Esophagus muscularis mucosa (tissue), 4 donors: ENCODE data around the gene EFCC1. TPM values are rescaled to one million over a fixed set of nuclear protein-coding genes. Genes with fewer than 3 reads are reported as not detected.

ENCODE experiments used
- DNase-seq: peaks from one replicate; pipeline ENCODE4 v3.0.0-alpha.2; 2017; ENCODE audit errors: extremely low spot score
- H3K27ac ChIP-seq, 4 donors: fragments of 200-600 bp; sonication (generic); replicated peaks in 1 of 4; 1 replicate in 3 of 4; 2 replicates in 1 of 4; pipeline ENCODE4 v1.5.1; 2016 to 2019; ENCODE audit warnings: mild to moderate bottlenecking in 1 of 4
- H3K27me3 ChIP-seq, 4 donors: fragments of 200-600 bp; sonication (generic); one replicate each; pipeline versions ENCODE4 v1.5.1 to v1.6.0; 2016 to 2019
- H3K36me3 ChIP-seq, 4 donors: fragments of 200-600 bp; sonication (generic); one replicate each; pipeline ENCODE4 v1.5.1; 2016 to 2019
- H3K4me1 ChIP-seq, 4 donors: fragments of 200-600 bp; sonication (generic); one replicate each; pipeline ENCODE4 v1.5.1; 2016 to 2019
- H3K4me3 ChIP-seq, 4 donors: fragments of 200-600 bp; sonication (generic); 1 replicate in 2 of 4; 2 replicates in 2 of 4; pipeline ENCODE4 v1.5.1; 2016 to 2019; ENCODE audit warnings: mild to moderate bottlenecking in 4 of 4, moderate library complexity in 1 of 4
- H3K9me3 ChIP-seq, 4 donors: fragments of 200-600 bp; sonication (generic); 1 replicate in 3 of 4; 2 replicates in 1 of 4; pipeline ENCODE4 v1.5.1; 2016 to 2019
- CTCF ChIP-seq, 3 experiments: fragments of 200-600 bp in 2 of 3; fragments of 450-650 bp in 1 of 3; sonication (generic) in 2 of 3; IDR thresholded peaks; one replicate each; pipeline ENCODE4 v1.5.1; 2017 to 2019; ENCODE audit warnings: antibody characterized with exemption in 3 of 3, mild to moderate bottlenecking in 2 of 3, moderate library complexity in 1 of 3
- EP300 ChIP-seq: sonication (generic); formaldehyde crosslinking; IDR thresholded peaks from one replicate; pipeline ENCODE4 v1.6.1; 2017; ENCODE audit warnings: antibody characterized with exemption
- POLR2A ChIP-seq: fragments of 450-650 bp; IDR thresholded peaks from one replicate; pipeline ENCODE4 v1.6.1; 2017; ENCODE audit warnings: antibody characterized with exemption, moderate library complexity, mild to moderate bottlenecking, low read depth
- POLR2AphosphoS5 ChIP-seq, 2 donors: sonication (generic); formaldehyde crosslinking; IDR thresholded peaks; one replicate each; pipeline ENCODE4 v1.6.1; 2017; ENCODE audit warnings: antibody characterized with exemption in 2 of 2
- WGBS: methylation state at CpG from one replicate; pipeline ENCODE4 v1.1.5; 2018; 5-methylcytosine and 5-hydroxymethylcytosine counted together
- intact Hi-C: fragments of 100-400 bp; cut with DNase I; formaldehyde crosslinking; loops from one replicate; pipeline ENCODE4 v1.15.1; 2023
- total RNA-seq, 4 donors: library from RNA; depleted of rRNA; stranded (reverse); fragments of >200 nt; gene quantifications; one replicate each; pipeline versions ENCODE4 v1.1.0 to v1.2.1, GENCODE V29; 2016

EFCC1 gene
- total RNA-seq, 4 donors from 2014 or later = 5.8 to 15.8 (median 7.9) TPM

GRCh38 chr3:129036222-129037092 is 35.4 kb downstream of the EFCC1 start:
- Histone ChIP-seq H3K4me3 (no peak overlapping the region), H3K27ac (no peak overlapping the region), H3K27me3 (no peaks in the 10 kb centered on the region), H3K9me3 (no peaks in the 10 kb centered on the region), H3K36me3 (peaks cover 0 to 20% (median 2%) of the 10 kb centered on the region in 4 donors), H3K4me1 (peaks cover 3 to 7% (median 6%) of the 10 kb centered on the region in 4 donors)
- WGBS = 88% methylated on average over 7 of the region's 10 CpGs
- TF ChIP-seq CTCF (IDR thresholded peaks at IDR 0.05) (no peak), POLR2AphosphoS5 (IDR thresholded peaks at IDR 0.05) (no peak), POLR2A (no peak), EP300 (no peak)
- intact Hi-C loops = no loop called here
- DNase-seq = no peak

DNA sequence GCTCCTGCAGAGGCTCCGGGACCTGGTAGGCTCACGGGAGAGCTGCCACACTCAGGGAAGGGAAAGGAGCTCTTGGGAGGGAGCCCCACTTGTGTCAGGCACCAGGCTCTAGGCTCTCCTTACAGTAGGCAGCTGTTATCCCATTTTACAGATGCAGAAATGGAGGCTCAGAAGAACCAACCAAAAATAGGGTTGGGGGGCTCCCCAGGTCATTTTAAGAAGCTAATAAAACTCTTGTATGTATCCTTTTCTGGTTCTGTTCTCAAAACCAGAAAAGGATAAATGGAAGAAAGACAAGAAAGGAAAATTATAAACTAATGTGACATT is 36.0 kb downstream of the EFCC1 start:
- TF ChIP-seq CTCF (IDR thresholded peaks at IDR 0.05) = no peak
- TF ChIP-seq POLR2A = no peak
- no peak for TF ChIP-seq EP300
- TF ChIP-seq POLR2AphosphoS5 (IDR thresholded peaks at IDR 0.05) = no peak
- no peak overlapping the region for H3K4me3 ChIP-seq
- intact Hi-C loops = no loop called here

DNA sequence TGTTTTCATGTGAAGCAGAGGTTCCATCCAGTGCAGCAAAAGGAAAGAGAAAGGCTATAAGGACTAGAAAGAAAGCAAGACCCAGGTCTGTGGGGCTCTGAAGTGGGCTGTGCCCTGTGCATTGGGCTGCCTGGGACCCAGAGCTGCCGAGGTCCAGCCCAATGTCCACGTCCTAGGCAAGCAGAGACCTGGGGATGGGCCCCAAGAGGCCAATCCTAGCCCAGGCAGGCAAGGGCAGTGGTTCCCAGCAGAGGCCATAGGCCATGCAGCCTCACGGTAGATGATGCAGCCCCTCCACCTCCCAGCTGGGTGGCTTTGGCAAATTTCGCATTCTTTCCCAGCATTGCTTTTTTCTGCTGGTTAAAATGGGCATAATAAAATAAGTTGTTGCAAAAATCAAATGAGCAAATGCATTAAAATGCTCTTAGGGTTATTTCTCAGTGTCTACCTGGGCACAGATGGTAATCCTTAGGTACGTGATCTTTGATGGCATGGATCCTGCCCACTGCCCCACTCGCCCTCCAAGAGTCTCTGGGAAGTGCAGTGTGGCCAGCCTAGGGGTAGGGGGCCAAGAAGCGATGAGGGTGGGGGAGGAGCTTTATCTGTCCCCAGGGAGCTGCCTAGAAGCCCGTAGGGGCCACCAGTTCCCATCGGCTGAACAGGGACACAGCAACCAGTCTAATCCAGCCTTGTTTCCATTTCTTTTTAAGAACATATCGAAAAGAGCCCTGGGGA is 37.2 kb downstream of the EFCC1 start:
- intact Hi-C loops = no loop called here
- Histone ChIP-seq H3K36me3 (peaks cover 0 to 11% (median 2%) of the 10 kb centered on the region in 4 donors), H3K4me1 (peaks cover 3 to 7% (median 6%) of the 10 kb centered on the region in 4 donors), H3K27me3 (no peaks in the 10 kb centered on the region), H3K27ac (no peak overlapping the region), H3K4me3 (no peak overlapping the region), H3K9me3 (no peaks in the 10 kb centered on the region)
- TF ChIP-seq POLR2A (no peak), POLR2AphosphoS5 (IDR thresholded peaks at IDR 0.05) (no peak), CTCF (IDR thresholded peaks at IDR 0.05) (no peak), EP300 (no peak)
- 82% methylated on average over 10 of the region's 10 CpGs for WGBS
- DNase-seq = no peak

More for the DNA sequence above, 36.0 kb downstream of the EFCC1 start:
- Histone ChIP-seq H3K4me1 (peaks cover 3 to 7% (median 6%) of the 10 kb centered on the region in 4 donors), H3K27me3 (no peaks in the 10 kb centered on the region), H3K9me3 (no peaks in the 10 kb centered on the region), H3K36me3 (peaks cover 0 to 18% (median 2%) of the 10 kb centered on the region in 4 donors), H3K27ac (no peak overlapping the region)
- 92% methylated on average over 2 of the region's 2 CpGs for whole genome bisulfite sequencing
- no peak for DNase-seq

DNA sequence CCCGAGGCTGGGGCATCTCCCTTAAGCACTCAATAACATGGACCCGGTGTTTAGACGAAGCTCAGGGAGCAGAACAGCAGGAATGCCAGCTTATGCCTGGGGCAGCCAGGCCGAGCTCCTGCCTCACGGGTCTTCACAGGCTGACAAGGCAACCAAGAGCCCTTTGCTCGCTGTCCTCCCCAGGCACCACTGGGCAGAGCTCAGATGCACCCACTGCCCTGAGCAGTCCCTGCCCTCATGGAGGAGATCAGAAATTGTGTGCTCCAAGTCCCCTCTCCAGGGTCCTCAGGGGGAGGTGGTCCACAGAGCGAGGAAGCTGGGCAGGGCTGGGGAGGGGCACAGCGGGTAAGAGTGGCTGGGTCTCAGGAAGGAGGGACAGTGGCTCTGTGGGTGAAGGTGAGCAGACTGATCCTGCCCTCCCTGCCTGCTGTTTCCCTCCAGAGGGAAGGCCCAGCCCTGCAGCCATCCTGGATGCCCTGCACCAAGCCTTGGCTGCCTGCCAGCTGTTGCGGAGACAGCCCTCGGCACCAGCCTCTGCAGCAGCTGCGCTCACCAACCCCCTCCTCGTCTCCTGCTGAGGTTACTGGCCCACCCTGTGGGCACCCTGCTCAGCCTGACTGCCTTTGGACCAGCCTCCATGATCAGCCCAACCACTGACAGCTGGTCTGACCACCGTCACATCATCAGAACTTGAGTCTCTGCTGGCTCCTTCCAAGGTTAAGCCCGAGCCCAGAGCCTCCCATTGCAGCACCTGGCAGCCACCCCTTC is 38.4 kb downstream of the EFCC1 start:
- WGBS = 59% methylated on average over 11 of the region's 14 CpGs
- DNase-seq = no peak
- intact Hi-C loops = no loop called here

More for the DNA sequence above, 38.4 kb downstream of the EFCC1 start:
- H3K27me3 ChIP-seq = peaks cover 0 to 7% (median 0%) of the 10 kb centered on the region in 4 donors
- H3K4me3 ChIP-seq = no peak overlapping the region
- H3K9me3 ChIP-seq = no peaks in the 10 kb centered on the region
- no peak overlapping the region for H3K27ac ChIP-seq
- H3K36me3 ChIP-seq = peaks cover 0 to 11% (median 2%) of the 10 kb centered on the region in 4 donors
- H3K4me1 ChIP-seq = peaks cover 3 to 7% (median 6%) of the 10 kb centered on the region in 4 donors
- TF ChIP-seq POLR2AphosphoS5 (IDR thresholded peaks at IDR 0.05) (no peak), POLR2A (no peak), CTCF (IDR thresholded peaks at IDR 0.05) (no peak), EP300 (no peak)
